Loucy (cell line): ENCODE data around the gene DPYSL4.

Source experiments
- H2AFZ ChIP-seq: fragments of 200-600 bp; sonication (generic); 2 replicates; pipeline ENCODE4 v1.6.0; 2016; ENCODE audit warnings: antibody characterized with exemption, mild to moderate bottlenecking, low read length, moderate library complexity
- H3F3A ChIP-seq: fragments of 200-600 bp; 2 replicates; pipeline ENCODE4 v1.6.0; 2016; ENCODE audit warnings: antibody characterized with exemption, low read depth, mild to moderate bottlenecking
- H3K27me3 ChIP-seq: fragments of 200-600 bp; sonication (generic); 2 replicates; pipeline ENCODE4 v1.6.1; 2014; ENCODE audit warnings: low read length, mild to moderate bottlenecking; ENCODE audit not compliant: insufficient read depth, poor library complexity, severe bottlenecking
- H3K36me3 ChIP-seq: fragments of 200-600 bp; sonication (generic); 2 replicates; pipeline ENCODE4 v1.6.1; 2016; ENCODE audit warnings: low read length; ENCODE audit not compliant: insufficient read depth
- H3K4me1 ChIP-seq: fragments of 200-600 bp; sonication (generic); 2 replicates; pipeline ENCODE4 v1.5.1; 2014; ENCODE audit warnings: low read length, mild to moderate bottlenecking; ENCODE audit not compliant: insufficient read depth, poor library complexity, severe bottlenecking
- H3K4me2 ChIP-seq: fragments of 200-600 bp; sonication (generic); 2 replicates; pipeline ENCODE4 v1.6.0; 2014; ENCODE audit warnings: antibody characterized with exemption, low read length, low read depth, mild to moderate bottlenecking; ENCODE audit not compliant: poor library complexity, severe bottlenecking
- H3K4me3 ChIP-seq: fragments of 200-600 bp; sonication (generic); 2 replicates; pipeline ENCODE4 v1.5.1; 2014; ENCODE audit warnings: low read length, mild to moderate bottlenecking, mixed read lengths; ENCODE audit not compliant: poor library complexity, severe bottlenecking
- H3K79me2 ChIP-seq: fragments of 200-600 bp; sonication (generic); 2 replicates; pipeline ENCODE4 v1.6.1; 2014; ENCODE audit warnings: low read length; ENCODE audit not compliant: insufficient read depth
- H3K9ac ChIP-seq: fragments of 200-600 bp; sonication (generic); 2 replicates; pipeline ENCODE4 v1.6.0; 2014; ENCODE audit warnings: mild to moderate bottlenecking, low read depth, low read length, moderate library complexity; ENCODE audit not compliant: poor library complexity, severe bottlenecking
- H3K9me2 ChIP-seq: fragments of 200-600 bp; sonication (generic); replicated peaks from 2 replicates; pipeline ENCODE4 v1.6.1; 2016; ENCODE audit warnings: low read depth, low read length, mixed read lengths
- H3K9me3 ChIP-seq: fragments of 200-600 bp; sonication (generic); 2 replicates; pipeline ENCODE4 v1.6.1; 2014; ENCODE audit warnings: mild to moderate bottlenecking, antibody characterized with exemption, low read length, low read depth; ENCODE audit not compliant: insufficient read depth
- H4K20me1 ChIP-seq: fragments of 200-600 bp; sonication (generic); 2 replicates; pipeline ENCODE4 v1.6.0; 2014; ENCODE audit warnings: antibody characterized with exemption, low read length, mild to moderate bottlenecking; ENCODE audit not compliant: insufficient read depth, poor library complexity, severe bottlenecking
- CTCF ChIP-seq: fragments of 200-600 bp; sonication (generic); conservative IDR thresholded peaks from 2 replicates; pipeline ENCODE4 v1.5.1; 2014; ENCODE audit warnings: mild to moderate bottlenecking, antibody characterized with exemption, low read length
- EZH2phosphoT487 ChIP-seq: fragments of 200-600 bp; IDR thresholded peaks from 2 replicates; pipeline ENCODE4 v1.6.1; 2018; ENCODE audit warnings: antibody characterized with exemption, mild to moderate bottlenecking, moderate library complexity, borderline replicate concordance

DPYSL4 gene

GRCh38 chr10:132237871-132238270 lies 51.1 kb downstream of the DPYSL4 start:
- H3K4me1 ChIP-seq: no peaks in the 10 kb centered on the region

GRCh38 chr10:132238371-132239125 lies 51.8 kb downstream of the DPYSL4 start:
- no peaks in the 10 kb centered on the region for H4K20me1 ChIP-seq
- no peak for TF ChIP-seq EZH2phosphoT487
- TF ChIP-seq CTCF: no peak
- H3K4me1 ChIP-seq: no peaks in the 10 kb centered on the region

More at GRCh38 chr10:132237871-132238270, 51.1 kb downstream of the DPYSL4 start:
- H3K36me3 ChIP-seq: no peaks in the 10 kb centered on the region
- H3K27me3 ChIP-seq: no peaks in the 10 kb centered on the region
- no peaks in the 10 kb centered on the region for H3K79me2 ChIP-seq
- H4K20me1 ChIP-seq: no peaks in the 10 kb centered on the region
- H3K4me3 ChIP-seq: no peak overlapping the region
- no peak overlapping the region for H2AFZ ChIP-seq
- TF ChIP-seq CTCF (no peak), EZH2phosphoT487 (no peak)
- no peaks in the 10 kb centered on the region for H3F3A ChIP-seq
- H3K4me2 ChIP-seq: no peak overlapping the region
- H3K9me3 ChIP-seq: no peaks in the 10 kb centered on the region
- H3K9me2 ChIP-seq: no peaks in the 10 kb centered on the region
- no peak overlapping the region for H3K9ac ChIP-seq

GRCh38 chr10:132239126-132240031 lies 52.6 kb downstream of the DPYSL4 start:
- H3K9me3 ChIP-seq: no peaks in the 10 kb centered on the region
- no peak overlapping the region for H3K4me2 ChIP-seq
- H3K4me1 ChIP-seq: no peaks in the 10 kb centered on the region
- no peak overlapping the region for H3K9ac ChIP-seq
- no peaks in the 10 kb centered on the region for H3K36me3 ChIP-seq
- H3F3A ChIP-seq: no peaks in the 10 kb centered on the region
- no peaks in the 10 kb centered on the region for H3K9me2 ChIP-seq
- H2AFZ ChIP-seq: no peak overlapping the region
- no peak overlapping the region for H3K4me3 ChIP-seq
- TF ChIP-seq CTCF (no peak), EZH2phosphoT487 (no peak)
- no peaks in the 10 kb centered on the region for H3K27me3 ChIP-seq
- H4K20me1 ChIP-seq: no peaks in the 10 kb centered on the region
- H3K79me2 ChIP-seq: no peaks in the 10 kb centered on the region

More at GRCh38 chr10:132238371-132239125, 51.8 kb downstream of the DPYSL4 start:
- H3K9ac ChIP-seq: no peak overlapping the region
- H3K27me3 ChIP-seq: no peaks in the 10 kb centered on the region
- no peaks in the 10 kb centered on the region for H3K79me2 ChIP-seq
- H2AFZ ChIP-seq: no peak overlapping the region
- no peak overlapping the region for H3K4me2 ChIP-seq
- no peaks in the 10 kb centered on the region for H3F3A ChIP-seq
- H3K9me2 ChIP-seq: no peaks in the 10 kb centered on the region
- no peaks in the 10 kb centered on the region for H3K36me3 ChIP-seq
- no peaks in the 10 kb centered on the region for H3K9me3 ChIP-seq
- H3K4me3 ChIP-seq: no peak overlapping the region
